Panc1 (cell line): ENCODE data around the gene GRIP2. TPM values are rescaled to one million over a fixed set of nuclear protein-coding genes. Genes with fewer than 3 reads are reported as not detected.

ENCODE experiments used
- ATAC-seq: fragments of 200-7000 bp; cut with Tn5 transposase; 2 replicates; pipeline ENCODE4 v1.9.1; 2020; ENCODE audit warnings: mild to moderate bottlenecking, moderate library complexity
- BruUV-seq: library from RNA; stranded (reverse); fragments of 400-500 nt; replicated peaks from 2 replicates; lab custom pipeline; 2021; lab: Mats Ljungman, UMichigan
- CTCF ChIA-PET: fragments of 300-600 bp; sonication (Branson Sonifier 250); formaldehyde crosslinking; loops from one replicate; lab custom pipeline; 2022; ENCODE audit warnings: antibody characterized with exemption; lab: Charles Lee
- POLR2A ChIA-PET: fragments of 300-600 bp; sonication (Branson Sonifier 250); formaldehyde crosslinking; loops from one replicate; lab custom pipeline; 2022; ENCODE audit warnings: antibody characterized with exemption; lab: Charles Lee
- DNase-seq: peaks from one replicate; pipeline ENCODE4 v3.0.0-alpha.2; 2010; ENCODE audit warnings: low read depth, low spot score
- H3K27ac ChIP-seq: 2 replicates; pipeline ENCODE4 v1.5.1; 2011; ENCODE audit warnings: mild to moderate bottlenecking, low read length, inconsistent platforms
- H3K27me3 ChIP-seq: fragments of 200-500 bp; sonication (Bioruptor generic); 2 replicates; pipeline ENCODE4 v1.6.0; 2014; ENCODE audit warnings: low read length, inconsistent platforms; ENCODE audit not compliant: control insufficient read depth, insufficient read depth
- H3K36me3 ChIP-seq: fragments of 200-500 bp; sonication (Bioruptor generic); 2 replicates; pipeline ENCODE4 v1.5.1; 2014; ENCODE audit warnings: inconsistent platforms, mild to moderate bottlenecking, low read length, moderate library complexity; ENCODE audit not compliant: control insufficient read depth, insufficient read depth
- H3K4me1 ChIP-seq: 2 replicates; pipeline ENCODE4 v1.5.1; 2011; ENCODE audit warnings: inconsistent platforms, mild to moderate bottlenecking, low read length, moderate library complexity; ENCODE audit not compliant: control insufficient read depth, insufficient read depth
- H3K4me3 ChIP-seq, 2 experiments: 2 replicates each; pipeline ENCODE4 v1.5.1; 2011 to 2012; ENCODE audit warnings: low read depth in 2 of 2, low read length in 2 of 2, mild to moderate bottlenecking in 2 of 2, inconsistent platforms in 1 of 2, moderate library complexity in 1 of 2
- H3K9me3 ChIP-seq: fragments of 200-500 bp; sonication (Bioruptor generic); 2 replicates; pipeline ENCODE4 v1.5.1; 2014; ENCODE audit warnings: low read depth, mild to moderate bottlenecking, inconsistent platforms, low read length, moderate library complexity; ENCODE audit not compliant: control insufficient read depth, insufficient read depth
- CTCF ChIP-seq: fragments of 450-650 bp; IDR thresholded peaks from 2 replicates; pipeline ENCODE4 v1.5.1; 2017; ENCODE audit warnings: mild to moderate bottlenecking
- POLR2AphosphoS5 ChIP-seq: IDR thresholded peaks from 2 replicates; pipeline ENCODE4 v1.6.1; 2012; ENCODE audit warnings: mild to moderate bottlenecking, low read depth, low read length, moderate library complexity
- REST ChIP-seq, 2 experiments: IDR thresholded peaks; 2 replicates each; pipeline ENCODE4 v1.6.1; 2011 to 2012; ENCODE audit warnings: low read depth in 2 of 2, control low read depth in 1 of 2, low read length in 1 of 2, mild to moderate bottlenecking in 1 of 2, moderate library complexity in 1 of 2; ENCODE audit not compliant: insufficient read depth in 1 of 2
- SIN3A ChIP-seq: IDR thresholded peaks from 2 replicates; pipeline ENCODE4 v1.6.1; 2012; ENCODE audit warnings: low read depth, mild to moderate bottlenecking, low read length, moderate library complexity, borderline replicate concordance; ENCODE audit not compliant: insufficient read depth
- TCF7L2 ChIP-seq: IDR thresholded peaks from 2 replicates; pipeline ENCODE4 v1.6.1; 2011; ENCODE audit warnings: mild to moderate bottlenecking, low read depth, low read length, inconsistent platforms
- in situ Hi-C: cut with HindIII; loops from 2 replicates; pipeline ENCODE4 v1.10.0; 2016; ENCODE audit warnings: low sequenced_read_pairs, low pct_unique_long_range_greater_than_20kb
- intact Hi-C: fragments of 100-400 bp; cut with micrococcal nuclease; formaldehyde crosslinking; loops from one replicate; pipeline ENCODE4 v1.10.0; 2022; ENCODE audit not compliant: unreplicated experiment
- total RNA-seq: library from RNA; stranded (reverse); gene quantifications from one replicate; pipeline ENCODE4 v1.2.1, GENCODE V29; 2021; ENCODE audit not compliant: unreplicated experiment

The GRIP2 gene
- total RNA-seq, 1 experiment from 2014 or later: 6.5 TPM

- Histone ChIP-seq H3K9me3 (no peaks in the 10 kb centered on the region), H3K27me3 (no peaks in the 10 kb centered on the region), H3K27ac (no peak overlapping the region), H3K4me1 (peaks cover 19% of the 10 kb centered on the region), H3K4me3 (no peak overlapping the region), H3K36me3 (no peaks in the 10 kb centered on the region)
- intact Hi-C loops (no loop called here), in situ Hi-C loops (no loop called here)
- TF ChIP-seq POLR2AphosphoS5 (no peak), TCF7L2 (no peak), CTCF (no peak), SIN3A (no peak), REST (IDR thresholded peaks at IDR 0.05; ENCODE audit: insufficient read depth in 1 of 2, low read depth in 2 of 2, low read length in 1 of 2) (no peak)
- ATAC-seq (no peak), DNase-seq (no peak)
- ChIA-PET CTCF (no interaction called here), POLR2A (no interaction called here)
- BruUV-seq: no TSS peak
These were observed 13.7 kb upstream of the GRIP2 start for GRCh38 chr3:14553871-14554270.

- no peak for TF ChIP-seq TCF7L2
- TF ChIP-seq CTCF: no peak
- TF ChIP-seq SIN3A: no peak
- no peak for TF ChIP-seq POLR2AphosphoS5
- TF ChIP-seq REST (IDR thresholded peaks at IDR 0.05; ENCODE audit: insufficient read depth in 1 of 2, low read depth in 2 of 2, low read length in 1 of 2): no peak
- DNase-seq (no peak), ATAC-seq (no peak)
- POLR2A ChIA-PET: no interaction called here
- H3K27me3 ChIP-seq: no peaks in the 10 kb centered on the region
- H3K36me3 ChIP-seq: no peaks in the 10 kb centered on the region
- CTCF ChIA-PET: interaction anchor here (0.6 kb wide), 1 partner anchor 387 kb away, joined by 3 read pairs; no protein-coding TSS in a partner anchor
- no peak overlapping the region for H3K4me3 ChIP-seq
- no TSS peak for BruUV-seq
- H3K27ac ChIP-seq: no peak overlapping the region
- intact Hi-C loops (no loop called here), in situ Hi-C loops (no loop called here)
- peaks cover 19% of the 10 kb centered on the region for H3K4me1 ChIP-seq
- no peaks in the 10 kb centered on the region for H3K9me3 ChIP-seq
These were observed 12.6 kb upstream of the GRIP2 start for GRCh38 chr3:14552717-14553116.
